ENCODE measurements around the gene CYP1A2. TPM values are rescaled to one million over a fixed set of nuclear protein-coding genes. Genes with fewer than 3 reads are reported as not detected.
A peak's percentile ranks its signal among the peaks of the same experiment; 100 is the strongest.

Gene CYP1A2
- total and polyA plus RNA-seq, 9 of the 15 experiments (the other 6 are each of a cell fraction or from before 2014, with no cell fraction given), result not detected

GRCh38 chr15:74790080-74790916 is 41.7 kb downstream of the CYP1A2 start:
- Histone ChIP-seq H3K4me1 (replicated peaks in 1 of 2; ENCODE audit: control insufficient read depth in 2 of 2, insufficient read depth in 2 of 2, low read length in 2 of 2) (peaks cover 27 to 51% of the 10 kb centered on the region in 2 experiments), H3K27me3 (ENCODE audit: control insufficient read depth in 2 of 2, insufficient read depth in 2 of 2, low read length in 2 of 2) (no peaks in the 10 kb centered on the region), H3K27ac (ENCODE audit: extremely low read depth, low read depth, low read length) (no peak overlapping the region), H3K4me3 (no peak overlapping the region), H3K79me2 (ENCODE audit: control insufficient read depth, insufficient read depth, low read length) (peaks cover 77% of the 10 kb centered on the region), H3K9me3 (replicated peaks; ENCODE audit: control insufficient read depth, insufficient read depth, low read depth, low read length) (no peaks in the 10 kb centered on the region), H4K20me1 (replicated peaks; ENCODE audit: control insufficient read depth, insufficient read depth, low read length) (peaks cover 37% of the 10 kb centered on the region), H3K9me1 (ENCODE audit: control insufficient read depth, insufficient read depth, low read length) (no peaks in the 10 kb centered on the region), H3K4me2 (ENCODE audit: insufficient read depth, low read length) (no peak overlapping the region), H3K36me3 (ENCODE audit: control insufficient read depth, insufficient read depth, low read length) (peaks cover 74% of the 10 kb centered on the region; the same call in 2 of the 3 replicates), H2AFZ (ENCODE audit: low read depth, low read length) (no peak overlapping the region), H3K9ac (ENCODE audit: insufficient read depth in 1 of 2, low read depth in 2 of 2, low read length in 2 of 2) (peak overlapping the region in 1 of 2 experiments; percentile 83; a peak in 2 of 4 replicates)
- ChIA-PET POLR2A (interaction anchor here (0.6 to 0.7 kb wide), 4 partner anchors 12 to 280 kb away, joined by 3 to 4 read pairs (median 3); no protein-coding TSS in a partner anchor), CTCF (ENCODE audit: low intra/inter-chr PET ratio) (no interaction called here)
- BruUV-seq (replicated peaks), result no TSS peak
- in situ Hi-C loops (cut with MboI) (no loop called here), intact Hi-C loops (cut with micrococcal nuclease) (no loop called here)
- 58% methylated on average over 15 of the region's 15 CpGs for WGBS (ENCODE audit: insufficient coverage, low coverage, missing lambda C conversion rate)
- FAIRE-seq (no peak), ATAC-seq (no peak), DNase-seq (ENCODE audit: extremely low read depth in 1 of 4, low spot score in 3 of 4) (no peak)
- peak; percentile 53 for TF ChIP-seq ZNF263 (CRISPR knock-in tag; IDR thresholded peaks at IDR 0.05; ENCODE audit: borderline replicate concordance)
- no peak for TF ChIP-seq E2F1 (CRISPR knock-in tag; IDR thresholded peaks at IDR 0.05)
- TF ChIP-seq ZFX (CRISPR knock-in tag; IDR thresholded peaks at IDR 0.05), result peak; percentile 50; the same call in 1 of the 2 replicates
- no peak for TF ChIP-seq ATF4 (CRISPR knock-in tag; IDR thresholded peaks at IDR 0.05)
- TF ChIP-seq ZNF24 (IDR thresholded peaks at IDR 0.05), result peak; percentile 80; the same call in 1 of the 2 replicates
- peak; percentile 47 for TF ChIP-seq NFIC (IDR thresholded peaks at IDR 0.05)
- no peak for TF ChIP-seq ZFP36 (IDR thresholded peaks at IDR 0.05; ENCODE audit: low read depth, low read length, partially characterized antibody)
- TF ChIP-seq SPI1 (IDR thresholded peaks at IDR 0.05; ENCODE audit: borderline replicate concordance, low read depth, low read length), result peak; percentile 50; the same call in 1 of the 2 replicates
- TF ChIP-seq ZNF311 (CRISPR knock-in tag; IDR thresholded peaks at IDR 0.05), result no peak
- TF ChIP-seq TRIM25 (IDR thresholded peaks at IDR 0.05; ENCODE audit: borderline replicate concordance), result no peak

Measured in K562 (cell line).